Ramos (cell line): ENCODE data around the gene ZNF892.
"Not testable (repeated sequence)": the region's sequence is repeated elsewhere in the genome, so short reads cannot be mapped to it uniquely, and the experiment has no call there.

Experiments used
- in situ Hi-C: fragments of 300-500 bp; cut with MboI; formaldehyde crosslinking; loops from one replicate; pipeline ENCODE4 v1.14.3; 2022; ENCODE audit warnings: low sequenced_read_pairs; ENCODE audit not compliant: unreplicated experiment

ZNF892 gene

DNA sequence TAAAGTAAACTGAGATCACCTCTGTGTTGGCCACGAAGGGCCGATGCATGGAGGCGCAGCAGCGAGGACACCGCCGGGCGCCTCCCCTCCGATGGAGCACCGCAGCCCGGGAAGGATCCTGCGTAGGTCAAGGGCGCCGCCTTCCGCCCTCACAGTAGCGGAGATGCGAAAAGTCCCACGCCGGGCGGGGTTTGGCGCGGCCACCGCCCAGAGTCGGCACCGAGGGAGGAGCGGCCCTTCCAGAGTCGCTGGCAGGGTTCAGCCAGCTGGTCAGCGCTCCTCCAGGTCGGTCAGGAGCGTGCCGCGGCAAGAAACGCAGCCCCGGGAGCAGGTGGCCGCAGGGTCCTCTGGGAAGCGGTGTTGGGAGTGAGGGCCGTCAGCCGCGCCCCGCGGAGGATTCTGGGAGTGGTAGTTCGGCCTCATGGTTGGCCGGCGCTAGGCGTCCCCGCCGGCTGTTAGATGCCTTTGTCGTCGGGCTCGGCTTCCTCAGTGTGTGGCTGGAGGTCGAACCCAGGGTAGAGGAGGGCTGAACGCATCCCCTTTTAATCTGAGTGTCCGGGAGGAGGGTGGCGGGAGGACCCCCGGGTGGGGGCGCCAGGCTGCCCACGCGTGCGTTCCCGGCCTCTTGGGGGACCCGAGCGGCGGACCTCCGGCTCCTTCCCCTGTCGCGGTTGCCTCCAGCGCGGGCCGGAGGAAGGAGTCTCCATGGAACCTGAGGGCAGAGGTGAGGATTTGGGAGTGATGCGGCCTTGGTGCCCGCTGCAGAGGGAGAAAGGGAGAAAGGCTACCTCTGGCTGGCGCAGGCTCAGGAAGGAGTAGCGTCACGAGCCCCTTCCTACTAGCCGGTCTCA lies at the start of gene ZNF892:
ZNF892 (plus strand) TSS at position 411 of the 851 bp plus-strand sequence; CDS start at position 706, 295 bp downstream.
- in situ Hi-C loops = no loop called here

DNA sequence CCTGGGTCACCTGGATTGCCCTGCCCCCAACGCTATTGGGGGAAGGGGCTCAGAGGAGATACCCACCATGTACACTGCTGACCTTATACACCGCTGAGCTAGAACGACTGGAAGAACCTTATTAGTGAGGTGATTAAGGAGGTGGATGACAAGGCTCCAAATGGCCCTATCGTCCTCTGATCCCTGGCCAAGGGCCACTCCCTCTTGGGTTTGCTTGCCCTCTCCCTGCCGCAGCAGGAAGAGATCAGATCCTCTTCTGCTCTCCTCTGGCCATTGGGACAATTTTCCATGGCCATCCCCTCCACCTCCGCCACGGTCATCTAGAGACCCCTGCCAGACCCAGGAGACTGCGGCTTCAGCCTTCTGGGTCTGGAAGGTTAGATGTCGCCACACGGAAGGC lies 48.9 kb upstream of the ZNF892 start:
- in situ Hi-C loops = no loop called here

DNA sequence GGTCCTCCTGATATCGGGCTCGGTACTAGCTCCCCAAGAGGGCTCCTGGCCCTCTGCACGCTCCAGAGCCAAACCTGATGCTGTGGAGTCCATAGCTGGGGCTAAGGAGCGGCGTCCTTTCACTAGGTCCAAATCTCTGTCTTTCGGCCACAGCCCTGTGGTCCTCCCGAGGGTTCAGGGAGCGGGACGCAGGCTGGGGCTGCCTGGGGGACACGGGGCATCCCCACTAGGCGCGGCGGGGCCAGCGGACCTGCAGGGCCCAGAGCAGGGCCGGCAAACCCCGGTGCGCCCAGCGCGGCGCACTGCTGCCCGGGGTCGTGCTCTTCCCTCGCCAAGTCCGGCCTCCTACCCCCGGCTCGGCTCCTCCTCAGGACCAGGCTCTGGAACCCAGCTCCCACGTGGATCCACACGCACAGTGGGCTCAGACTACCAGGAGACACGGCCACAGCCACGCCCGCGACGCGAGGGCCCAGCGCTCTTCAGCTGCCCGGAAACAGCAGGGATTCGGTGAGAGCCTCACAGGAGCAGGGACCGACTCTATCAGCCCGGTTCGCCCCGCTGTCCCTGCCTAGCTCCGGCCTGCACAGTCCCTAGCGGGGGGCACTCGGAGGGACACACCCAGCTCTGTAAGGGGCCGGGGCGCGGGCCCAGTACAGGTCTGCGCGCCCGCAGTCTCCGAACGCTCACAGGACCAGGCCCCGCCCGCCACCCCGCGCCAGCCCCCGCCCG lies 48.3 kb upstream of the ZNF892 start:
- in situ Hi-C loops = no loop called here

DNA sequence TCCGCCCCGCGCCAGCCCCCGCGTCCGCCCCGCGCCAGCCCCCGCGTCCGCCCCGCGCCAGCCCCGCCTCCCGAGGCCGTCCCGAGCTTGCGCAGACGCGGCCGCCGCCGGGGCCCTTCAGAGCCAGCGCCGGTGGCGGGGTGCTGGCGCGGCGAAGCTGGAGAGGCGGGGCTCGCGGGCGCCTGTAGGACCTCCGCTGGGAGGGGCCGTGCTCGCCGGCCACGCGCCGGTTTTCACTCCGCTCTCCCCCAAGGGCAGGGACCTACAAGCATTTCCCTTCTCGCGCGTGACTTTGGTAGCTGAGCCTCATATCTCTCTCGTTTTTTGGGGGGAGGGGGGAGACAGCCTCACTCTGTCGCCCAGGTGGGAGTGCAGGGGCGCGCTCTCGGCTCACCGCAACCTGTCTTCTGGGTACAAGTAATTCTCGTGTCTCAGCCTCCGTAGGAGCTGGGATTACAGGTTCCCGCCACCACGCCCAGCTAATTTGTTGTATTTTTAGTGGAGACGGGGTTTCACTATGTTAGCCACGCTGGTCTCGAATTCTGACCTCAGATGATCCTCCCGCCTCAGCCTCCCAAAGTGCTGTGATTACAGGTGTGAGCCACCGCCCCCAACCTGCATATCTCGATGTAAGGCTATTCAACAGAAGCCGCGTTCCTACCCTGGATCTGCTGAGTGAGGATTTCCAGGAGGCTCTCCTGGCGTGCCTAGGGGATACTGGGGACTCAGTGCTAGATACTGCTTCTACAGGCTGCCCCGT lies 47.5 kb upstream of the ZNF892 start, which contains the start of gene ZNF514:
ZNF514 (minus strand) TSS at position 159 of the 760 bp plus-strand sequence. CDS start 6,595 bp downstream, outside the sequence.
- in situ Hi-C loops = no loop called here

DNA sequence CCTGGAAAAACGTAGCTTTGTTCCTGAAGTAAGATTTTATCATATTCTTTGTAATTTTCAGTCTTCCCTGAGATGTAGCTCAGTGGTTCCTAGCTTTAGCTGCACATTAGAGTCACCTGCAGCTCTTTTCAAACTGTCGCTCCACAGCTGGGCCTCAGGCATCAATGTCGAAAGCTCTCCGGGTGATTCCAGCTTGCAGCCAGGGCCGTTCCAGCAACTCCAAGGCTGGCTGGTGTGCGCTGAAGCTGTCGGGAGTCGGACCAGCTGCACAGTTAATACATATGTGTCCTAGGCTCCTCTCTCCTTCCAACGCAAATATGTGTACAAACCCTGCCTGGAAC lies 42.3 kb upstream of the ZNF892 start:
- in situ Hi-C loops = no loop called here

DNA sequence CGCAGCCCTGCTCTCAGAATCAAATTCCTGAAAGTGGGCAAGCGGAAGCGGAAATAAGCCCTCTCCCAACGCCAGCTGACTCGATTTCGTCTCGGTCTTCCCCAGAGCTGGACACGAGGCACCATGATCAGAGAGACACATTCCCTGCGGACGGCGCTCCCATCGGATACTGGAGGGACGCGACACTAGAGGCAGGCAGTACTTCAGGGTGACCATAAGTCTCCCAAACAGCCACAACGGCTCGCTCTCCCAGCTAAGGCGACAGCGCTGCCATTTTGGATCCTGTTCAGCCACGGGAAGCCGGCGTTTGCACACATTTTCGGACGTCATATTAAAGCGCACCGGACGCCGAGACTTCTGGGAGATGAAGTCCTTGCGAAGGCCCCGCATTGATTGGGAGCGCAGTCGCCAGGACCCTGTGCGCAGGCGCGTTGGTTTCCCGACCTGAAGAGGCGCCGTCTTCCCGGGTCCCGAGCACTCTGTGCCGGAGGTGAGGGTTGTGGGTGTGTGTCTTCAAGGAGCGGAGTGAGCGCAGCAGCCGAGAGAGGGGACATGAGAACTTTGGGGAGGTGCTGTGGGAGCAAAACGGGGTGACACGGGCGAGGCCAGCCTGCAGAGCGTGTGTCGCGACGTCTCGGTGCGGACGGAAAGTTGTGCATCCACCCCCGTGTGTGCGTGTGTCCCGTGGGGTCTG lies 41.8 kb upstream of the ZNF892 start, which contains the start of gene ZNF2:
ZNF2 (plus strand) TSS at position 439 of the 694 bp plus-strand sequence. CDS start 10,418 bp downstream, outside the sequence.
- in situ Hi-C loops = no loop called here

DNA sequence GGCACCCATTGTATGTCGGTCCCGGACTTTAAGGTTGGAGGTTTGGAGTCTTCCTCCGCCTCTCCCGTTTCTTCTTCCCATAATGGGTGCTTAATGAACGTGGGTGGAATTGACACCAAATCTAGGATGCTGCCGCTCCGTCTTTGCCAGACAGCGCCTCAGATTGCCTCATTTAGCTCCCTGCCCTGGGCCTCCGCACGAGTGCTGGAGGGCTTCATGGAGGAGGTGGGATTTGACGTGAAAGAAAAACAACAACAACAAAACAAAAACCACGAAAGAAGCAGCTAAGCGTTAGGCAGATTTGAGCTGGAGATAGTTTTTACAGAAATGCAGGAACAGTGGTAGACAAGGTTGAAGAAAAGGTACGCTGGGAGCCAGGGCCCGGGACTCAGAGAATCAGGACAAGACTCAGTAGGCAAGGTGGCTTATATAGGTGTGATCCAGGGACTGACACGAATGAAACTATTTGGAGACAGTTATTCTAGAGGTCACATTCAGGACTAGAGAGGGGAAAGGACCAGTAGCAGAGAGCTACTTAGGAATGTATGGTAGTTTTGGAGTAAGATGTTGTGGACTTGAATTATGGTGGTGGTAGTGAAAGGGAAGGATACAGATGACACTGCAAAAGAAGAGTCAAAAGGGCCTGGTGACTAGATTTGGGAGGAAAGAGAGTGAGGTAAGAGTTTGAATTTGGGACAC lies 41.1 kb upstream of the ZNF892 start:
- in situ Hi-C loops = no loop called here

DNA sequence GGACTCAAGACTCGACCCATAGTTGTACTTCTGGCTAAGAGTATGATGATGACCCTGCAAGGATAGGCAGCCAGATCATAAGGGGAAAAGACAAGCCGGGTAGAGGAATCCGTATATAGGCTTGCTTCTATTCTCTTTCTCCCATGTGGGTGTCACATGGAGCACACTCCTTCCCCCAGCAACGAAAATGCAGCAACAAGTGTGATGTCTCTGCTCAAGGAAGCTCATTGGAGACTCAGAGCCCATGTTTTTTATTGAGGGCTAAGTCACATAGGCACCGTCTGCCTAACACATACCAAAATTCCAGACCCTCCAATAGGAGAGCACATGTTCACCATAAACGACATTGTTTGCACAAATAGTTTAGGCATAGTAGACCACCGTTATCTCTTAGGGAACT lies 35.4 kb upstream of the ZNF892 start:
- in situ Hi-C loops = no loop called here

DNA sequence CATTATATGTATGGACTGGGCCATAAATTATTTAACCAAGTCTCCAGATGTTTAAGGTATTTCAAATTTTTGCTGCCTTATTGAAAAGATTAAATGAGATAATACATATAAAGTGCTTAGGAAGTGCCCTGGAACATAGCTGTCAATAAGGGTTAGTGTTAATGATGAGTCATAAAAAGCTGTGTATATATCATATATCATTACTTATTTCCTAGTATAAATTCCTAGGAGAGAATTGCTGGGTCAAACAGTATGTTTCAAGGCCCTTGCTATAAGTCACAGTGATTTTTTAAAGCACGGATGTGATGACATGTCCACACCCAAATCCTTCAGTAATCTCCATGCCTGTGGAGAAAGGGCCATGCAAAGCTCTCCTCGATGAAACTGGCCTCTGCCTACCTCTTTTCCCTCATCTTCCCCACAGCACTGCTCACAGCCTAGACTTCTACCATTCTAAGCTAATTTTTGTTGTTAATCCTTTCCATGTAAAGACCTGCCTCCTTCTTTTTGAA lies 33.2 kb upstream of the ZNF892 start:
- in situ Hi-C loops = no loop called here

DNA sequence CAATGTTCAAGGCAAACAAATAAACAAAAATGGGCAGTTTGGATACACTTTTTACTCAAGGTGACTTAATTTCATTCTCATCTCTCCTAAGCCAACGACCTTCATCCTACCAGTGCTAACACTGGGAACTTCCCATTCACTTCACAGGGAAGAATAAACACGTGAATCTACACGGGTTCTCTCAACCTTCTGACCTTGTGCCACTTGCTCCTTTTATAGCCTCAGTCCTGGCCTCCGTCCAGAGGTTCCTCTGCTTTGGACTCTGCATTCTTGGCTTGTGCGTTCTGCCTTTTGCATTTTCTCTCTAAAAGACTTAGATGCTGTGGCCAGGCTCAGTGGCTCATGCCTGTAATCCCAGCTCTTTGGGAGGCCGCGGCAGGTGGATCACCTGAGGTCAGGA lies 27.9 kb upstream of the ZNF892 start:
- in situ Hi-C loops = no loop called here

DNA sequence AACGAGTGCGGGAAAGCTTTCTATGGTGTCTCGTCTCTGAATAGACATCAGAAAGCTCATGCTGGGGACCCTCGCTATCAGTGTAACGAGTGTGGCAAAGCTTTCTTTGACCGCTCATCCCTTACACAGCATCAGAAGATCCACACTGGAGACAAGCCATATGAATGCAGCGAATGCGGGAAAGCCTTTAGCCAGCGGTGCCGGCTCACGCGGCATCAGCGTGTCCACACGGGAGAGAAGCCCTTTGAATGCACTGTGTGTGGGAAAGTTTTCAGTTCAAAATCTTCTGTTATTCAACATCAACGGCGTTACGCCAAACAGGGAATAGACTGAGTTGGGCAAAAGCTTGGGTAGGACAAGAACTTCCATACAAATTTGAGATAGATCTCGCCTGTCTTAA lies 25.5 kb upstream of the ZNF892 start:
- in situ Hi-C loops = no loop called here

DNA sequence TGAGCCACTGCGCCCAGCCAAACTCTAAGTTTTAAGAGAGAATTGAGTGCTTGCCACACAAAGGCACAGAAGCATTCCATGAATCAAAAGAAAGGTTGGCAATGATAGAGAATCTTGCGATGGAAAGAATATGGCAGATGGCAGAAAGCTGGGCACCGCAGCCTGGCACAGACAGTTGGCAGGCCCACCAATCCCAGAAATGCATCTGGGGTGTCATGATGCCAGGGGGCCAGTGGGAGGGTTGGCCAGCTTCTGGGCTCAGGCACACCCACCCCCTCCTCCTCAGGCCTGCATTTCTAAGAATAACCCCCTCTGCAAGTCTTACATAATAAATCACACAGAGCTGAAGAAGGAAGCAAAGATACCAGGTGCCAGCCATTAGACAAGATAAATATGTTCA lies 22.1 kb upstream of the ZNF892 start:
- in situ Hi-C loops = no loop called here

DNA sequence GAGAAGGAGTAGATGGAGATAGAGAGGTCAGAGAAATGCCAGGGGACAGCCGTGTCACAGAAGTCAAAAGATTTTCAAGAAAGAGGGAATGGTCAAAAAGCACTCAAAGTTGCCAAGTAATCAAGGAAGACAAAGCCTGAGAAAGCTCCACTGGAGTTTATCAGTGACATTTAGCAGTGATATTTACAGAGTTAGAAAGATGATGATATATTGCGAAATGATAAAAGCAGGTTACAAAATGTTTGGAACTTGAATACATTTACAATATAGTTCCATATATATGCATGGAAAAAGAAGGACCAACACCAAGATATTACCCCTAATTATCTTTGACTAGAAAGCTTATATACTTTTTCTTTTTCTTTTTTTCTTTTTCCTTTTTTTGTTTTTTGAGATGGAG lies 21.3 kb upstream of the ZNF892 start:
- in situ Hi-C loops = no loop called here

DNA sequence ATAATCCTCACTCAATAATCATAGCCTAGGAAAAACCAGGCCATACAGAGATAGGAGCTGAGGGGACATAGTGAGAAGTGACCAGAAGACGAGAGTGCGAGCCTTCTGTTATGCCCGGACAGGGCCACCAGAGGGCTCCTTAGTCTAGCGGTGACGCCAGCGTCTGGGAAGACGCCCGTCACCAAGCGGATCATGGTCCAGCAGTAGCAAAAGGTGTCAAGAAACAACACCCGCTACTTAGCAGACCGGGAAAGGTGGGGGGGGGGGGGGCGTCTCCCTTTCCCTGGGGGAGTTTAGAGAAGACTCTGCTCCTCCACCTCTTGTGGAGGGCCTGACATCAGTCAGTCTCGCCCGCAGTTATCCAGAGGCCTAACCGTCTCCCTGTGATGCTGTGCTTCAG lies 14.4 kb upstream of the ZNF892 start:
- in situ Hi-C loops = not testable (repeated sequence)

DNA sequence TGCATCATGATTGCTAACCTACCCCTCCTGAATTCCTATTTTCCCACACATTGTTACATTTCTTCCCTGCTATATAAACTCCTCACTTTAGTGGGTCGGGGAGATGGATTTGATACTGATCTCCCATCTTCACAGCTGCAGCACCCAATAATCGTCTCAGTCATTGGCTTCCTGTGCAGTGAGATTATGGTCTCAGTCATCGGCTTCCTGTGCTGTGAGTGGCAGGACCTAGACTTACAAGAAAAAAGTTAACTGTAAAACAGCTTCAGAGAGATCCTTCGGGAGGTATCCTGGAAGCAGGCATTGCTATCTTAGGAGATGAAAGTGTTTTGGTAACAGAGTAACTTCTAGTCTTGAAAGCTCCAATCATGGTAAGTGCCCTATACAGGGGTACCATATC lies 3.4 kb upstream of the ZNF892 start:
- in situ Hi-C loops = no loop called here

DNA sequence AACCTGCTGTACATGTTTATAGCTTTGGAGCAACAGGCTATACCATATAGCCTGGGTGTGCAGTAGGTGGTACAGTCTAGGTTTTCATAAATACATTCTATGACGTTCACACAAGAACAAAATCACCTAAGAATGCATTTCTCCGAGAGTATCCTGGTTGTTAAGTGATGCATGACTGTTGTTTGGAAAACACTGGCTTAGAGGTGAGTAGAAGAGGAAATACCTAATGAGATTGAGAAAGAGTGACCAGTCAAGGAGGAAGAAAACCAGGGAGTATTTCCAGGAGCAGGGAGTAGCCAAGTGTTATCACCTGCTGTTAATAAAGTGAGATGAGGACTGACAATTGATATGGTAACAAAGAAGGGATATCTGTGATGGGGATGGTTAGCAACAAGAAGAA lies 2.9 kb upstream of the ZNF892 start:
- in situ Hi-C loops = no loop called here

DNA sequence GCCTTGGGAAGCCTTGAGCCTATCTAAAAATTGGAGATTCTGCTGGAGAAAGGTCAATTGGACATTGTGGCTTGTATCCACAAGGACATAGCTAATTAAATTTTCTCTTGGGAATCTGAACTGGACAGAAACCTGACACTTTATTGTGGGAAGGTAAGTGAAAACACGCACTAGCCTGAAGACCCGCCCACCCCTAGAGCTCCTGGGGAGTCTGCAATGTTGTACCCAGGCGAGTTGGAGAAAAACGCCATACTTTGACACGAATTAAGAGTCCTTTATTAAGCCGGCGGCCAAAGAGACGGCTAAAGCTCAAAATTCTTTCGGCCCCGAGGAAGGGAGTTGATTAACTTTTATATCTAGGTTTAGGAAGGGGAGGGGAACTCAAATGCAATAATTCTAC lies 1.2 kb upstream of the ZNF892 start:
- in situ Hi-C loops = no loop called here

DNA sequence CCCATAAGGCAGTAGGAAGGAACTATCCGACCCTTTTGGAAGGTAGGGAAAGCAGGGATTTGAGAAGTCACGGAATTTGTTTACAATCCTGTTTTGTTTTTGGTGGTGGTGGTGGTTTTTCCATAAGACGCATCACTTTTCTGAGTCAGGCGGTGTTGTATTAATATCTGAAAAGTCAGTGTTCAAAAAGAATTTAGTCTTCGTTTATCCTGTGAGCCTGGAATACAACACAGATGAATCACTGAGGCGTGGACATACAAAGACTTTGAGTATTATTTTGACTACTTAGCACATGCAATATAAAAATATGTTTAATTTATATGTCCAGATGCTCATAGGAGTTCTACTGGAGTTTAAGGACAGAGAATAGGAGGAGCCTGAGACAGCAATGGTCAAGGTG lies 785 bp downstream of the ZNF892 start:
- in situ Hi-C loops = no loop called here

DNA sequence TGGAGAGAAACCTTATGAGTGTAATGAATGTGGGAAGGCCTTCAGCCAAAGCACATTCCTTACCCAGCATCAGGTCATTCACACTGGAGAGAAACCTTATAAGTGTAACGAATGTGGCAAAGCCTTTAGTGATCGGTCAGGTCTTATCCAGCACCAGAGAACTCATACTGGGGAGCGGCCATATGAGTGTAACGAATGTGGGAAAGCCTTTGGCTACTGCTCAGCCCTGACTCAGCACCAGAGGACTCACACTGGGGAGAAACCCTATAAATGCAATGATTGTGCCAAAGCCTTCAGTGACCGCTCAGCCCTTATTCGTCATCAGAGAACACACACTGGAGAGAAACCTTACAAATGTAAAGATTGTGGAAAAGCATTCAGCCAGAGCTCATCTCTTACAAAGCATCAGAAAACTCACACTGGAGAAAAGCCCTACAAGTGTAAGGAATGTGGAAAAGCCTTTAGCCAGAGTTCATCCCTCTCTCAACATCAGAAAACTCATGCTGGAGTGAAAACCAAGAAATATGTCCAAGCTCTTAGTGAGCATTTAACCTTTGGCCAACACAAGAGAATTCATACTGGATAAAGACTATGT lies 7.8 kb downstream of the ZNF892 start:
- in situ Hi-C loops = no loop called here
